GM19397 (cell line): ENCODE data around the gene HAGHL.
"Not testable (repeated sequence)": the region's sequence is repeated elsewhere in the genome, so short reads cannot be mapped to it uniquely, and the experiment has no call there.

Source experiments
- ATAC-seq: cut with Tn5 transposase; IDR thresholded peaks from one replicate; pipeline ENCODE4 v1.9.1; 2021; ENCODE audit warnings: mild to moderate bottlenecking, moderate library complexity; ENCODE audit not compliant: unreplicated experiment

The HAGHL gene

DNA sequence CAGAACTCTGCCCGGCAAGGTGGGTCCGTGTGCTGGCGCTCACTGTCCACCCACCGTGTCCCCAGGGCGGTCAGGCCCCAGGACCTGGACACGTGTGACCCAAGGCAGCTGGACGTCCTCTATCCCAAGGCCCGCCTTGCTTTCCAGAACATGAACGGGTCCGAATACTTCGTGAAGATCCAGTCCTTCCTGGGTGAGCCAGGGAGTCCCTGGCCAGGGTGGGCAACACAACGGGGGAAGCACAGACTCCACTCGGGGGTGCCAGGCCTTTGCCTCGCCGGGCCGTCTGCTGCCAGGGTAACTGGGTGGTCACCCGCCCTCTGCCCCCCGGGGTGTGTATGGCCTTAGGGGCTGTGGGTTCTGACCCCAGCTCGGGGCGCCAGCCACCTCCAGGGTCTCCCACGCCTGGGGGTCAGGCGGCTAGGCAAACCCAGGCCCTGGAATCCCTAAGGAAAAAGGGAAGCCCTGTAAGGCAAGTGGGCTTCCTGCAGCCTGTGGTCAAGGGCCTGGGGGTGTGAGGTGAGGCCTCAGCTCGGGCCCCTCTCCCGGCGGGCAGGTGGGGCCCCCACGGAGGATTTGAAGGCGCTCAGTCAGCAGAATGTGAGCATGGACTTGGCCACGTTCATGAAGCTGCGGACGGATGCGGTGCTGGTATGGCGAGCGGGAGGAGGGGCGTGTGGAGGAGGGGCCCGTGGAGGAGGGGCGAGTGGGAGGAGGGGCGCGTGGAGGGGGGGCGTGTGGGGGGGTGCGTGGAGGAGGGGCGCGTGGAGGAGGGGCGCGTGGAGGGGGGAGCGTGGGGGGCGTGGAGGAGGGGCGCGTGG lies 40.1 kb downstream of the HAGHL start:
- no peak for ATAC-seq

DNA sequence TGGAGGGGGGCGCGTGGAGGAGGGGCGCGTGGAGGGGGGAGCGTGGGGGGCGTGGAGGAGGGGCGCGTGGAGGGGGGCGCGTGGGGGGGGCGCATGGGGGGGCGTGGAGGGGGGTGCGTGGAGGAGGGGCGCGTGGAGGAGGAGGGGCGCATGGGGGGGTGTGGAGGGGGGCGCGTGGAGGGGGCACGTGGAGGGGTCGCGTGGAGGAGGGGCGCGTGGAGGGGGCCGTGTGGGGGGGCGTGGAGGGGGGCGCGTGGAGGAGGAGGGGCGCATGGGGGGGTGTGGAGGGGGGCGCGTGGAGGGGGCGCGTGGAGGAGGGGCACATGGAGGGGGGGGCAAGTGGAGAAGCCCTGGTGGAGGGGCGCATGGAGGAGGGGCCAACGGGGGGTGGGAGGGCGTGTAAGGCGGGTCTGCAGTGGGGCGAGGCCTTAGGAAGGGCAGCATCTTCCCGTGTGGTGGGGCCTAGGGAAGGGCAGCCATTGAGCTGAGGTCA lies 40.9 kb downstream of the HAGHL start:
- no peak for ATAC-seq

- no peak for ATAC-seq
Observed at GRCh38 chr16:768428-768827, 41.5 kb downstream of the HAGHL start.

DNA sequence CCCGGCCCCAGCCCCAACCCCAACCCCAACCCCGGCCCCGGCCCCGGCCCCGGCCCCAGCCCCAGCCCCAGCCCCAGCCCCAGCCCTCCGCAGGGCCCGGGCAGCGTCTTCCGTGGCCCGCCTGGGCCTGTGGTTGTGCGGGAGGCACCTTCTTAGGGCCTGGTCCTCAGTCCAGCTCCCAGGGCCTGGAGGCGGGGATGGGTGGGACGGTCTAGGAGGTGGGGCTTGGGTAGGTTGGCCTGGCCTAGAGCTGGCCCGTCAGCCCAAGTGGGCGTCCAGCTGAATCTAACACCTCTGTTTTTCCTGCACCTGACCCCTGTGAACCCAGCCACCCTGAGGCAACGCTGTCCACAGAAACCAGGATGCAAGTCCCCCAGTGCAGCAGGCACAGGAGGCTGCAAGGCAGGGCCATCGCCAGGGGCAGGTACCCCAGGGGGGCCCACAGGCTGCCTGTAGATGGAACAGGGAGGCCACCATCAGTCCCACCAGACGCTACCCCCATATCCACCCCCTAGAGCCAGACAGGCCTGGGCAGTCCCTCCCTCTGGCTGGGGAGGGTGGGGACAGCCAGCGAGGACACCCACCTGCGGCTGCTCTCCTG lies 42.4 kb downstream of the HAGHL start:
- ATAC-seq: no peak

DNA sequence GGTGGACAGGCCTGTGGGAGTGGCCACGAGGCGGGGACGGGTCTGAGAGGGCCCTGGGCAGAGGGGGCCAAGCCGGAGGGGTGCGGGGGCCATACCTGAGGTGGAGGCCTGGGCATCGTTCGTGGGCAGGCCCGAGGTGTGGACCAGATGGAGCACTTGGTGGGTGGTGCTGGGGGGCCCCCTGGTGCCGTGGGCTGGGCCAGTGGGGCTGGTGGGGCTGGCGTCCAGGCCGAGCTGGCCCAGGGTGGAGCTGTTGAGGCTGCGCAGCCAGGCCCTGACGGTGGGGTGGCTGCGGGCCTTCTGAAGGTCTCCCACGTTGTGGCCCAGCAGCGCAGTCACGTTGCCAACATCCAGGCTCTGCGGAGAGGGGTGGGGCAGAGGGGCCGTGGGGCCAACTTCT lies 43.0 kb downstream of the HAGHL start:
- no peak for ATAC-seq

GRCh38 chr16:770411-770810 lies 43.5 kb downstream of the HAGHL start:
- ATAC-seq: no peak

GRCh38 chr16:772959-773358 lies 46.1 kb downstream of the HAGHL start:
- no peak for ATAC-seq

- ATAC-seq: no peak
Observed at GRCh38 chr16:774086-775001, 47.4 kb downstream of the HAGHL start.

DNA sequence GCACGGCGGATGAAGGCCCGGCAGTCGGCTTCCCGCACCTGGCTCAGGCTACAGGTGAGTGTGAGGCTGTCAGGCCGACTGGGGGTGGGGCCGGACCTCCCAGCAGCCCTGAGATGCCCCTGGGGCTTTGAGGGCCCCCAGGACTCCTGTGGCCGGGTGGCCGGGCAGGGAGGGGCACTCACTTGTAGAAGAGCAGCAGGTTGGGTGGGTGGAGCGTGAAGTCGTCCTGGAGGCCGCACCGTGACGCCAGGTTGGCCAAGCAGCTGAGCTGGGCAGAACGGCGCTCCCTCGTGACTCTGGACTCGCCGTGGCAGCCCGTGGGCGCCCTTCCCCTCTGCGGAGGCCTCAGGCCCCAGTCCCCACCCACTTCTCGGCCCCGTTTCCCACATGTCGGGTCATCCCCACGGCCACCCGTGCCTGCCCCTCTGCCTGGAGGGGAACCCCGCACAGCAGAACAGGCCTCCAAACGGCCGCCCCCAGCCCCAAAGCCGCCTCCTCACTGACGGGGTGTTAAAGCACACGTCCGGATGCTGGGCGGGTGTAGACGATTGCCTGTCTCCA lies 48.4 kb downstream of the HAGHL start:
- no peak for ATAC-seq

- not testable (repeated sequence) for ATAC-seq
Observed at GRCh38 chr16:776298-776697, 49.4 kb downstream of the HAGHL start.

DNA sequence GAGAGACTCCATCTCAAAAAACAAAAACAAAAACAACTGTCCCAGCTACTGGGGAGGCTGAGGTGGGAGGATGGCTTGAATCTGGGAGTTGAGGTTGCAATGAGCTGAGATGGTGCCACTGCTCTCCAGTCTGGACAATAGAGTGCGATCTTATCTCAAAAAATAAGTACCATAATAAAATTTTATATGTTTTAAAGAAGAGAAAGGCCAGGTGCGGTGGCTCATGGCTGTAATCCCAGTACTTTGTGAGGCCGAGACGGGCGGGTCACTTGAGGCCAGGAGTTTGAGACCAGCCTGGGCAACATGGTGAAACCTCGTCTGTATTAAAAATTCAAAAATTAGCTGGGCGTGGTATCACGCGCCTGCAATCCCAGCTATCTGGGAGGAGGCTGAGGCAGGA lies 49.9 kb downstream of the HAGHL start:
- no peak for ATAC-seq

GRCh38 chr16:777826-778225 lies 50.9 kb downstream of the HAGHL start:
- no peak for ATAC-seq

DNA sequence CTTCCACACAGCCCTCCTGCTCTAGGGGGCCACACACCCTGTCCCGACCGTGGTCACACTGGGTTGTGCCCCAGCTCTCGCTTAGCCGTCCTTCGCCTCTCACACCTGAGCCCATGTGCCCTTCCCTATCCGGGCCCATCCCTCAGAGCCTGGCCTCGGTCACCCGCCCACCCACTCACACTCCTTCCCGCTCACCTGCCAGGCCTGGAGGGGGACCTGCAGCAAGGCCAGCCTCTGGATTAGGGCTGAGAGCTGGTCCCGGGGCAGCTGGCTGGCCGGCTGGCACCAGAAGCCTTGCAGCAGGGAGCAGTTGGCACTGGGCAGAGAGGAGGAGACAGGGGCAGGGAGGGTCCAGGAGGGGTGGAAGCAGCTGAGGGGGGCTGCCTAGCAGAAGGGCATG lies 51.5 kb downstream of the HAGHL start:
- ATAC-seq: no peak

DNA sequence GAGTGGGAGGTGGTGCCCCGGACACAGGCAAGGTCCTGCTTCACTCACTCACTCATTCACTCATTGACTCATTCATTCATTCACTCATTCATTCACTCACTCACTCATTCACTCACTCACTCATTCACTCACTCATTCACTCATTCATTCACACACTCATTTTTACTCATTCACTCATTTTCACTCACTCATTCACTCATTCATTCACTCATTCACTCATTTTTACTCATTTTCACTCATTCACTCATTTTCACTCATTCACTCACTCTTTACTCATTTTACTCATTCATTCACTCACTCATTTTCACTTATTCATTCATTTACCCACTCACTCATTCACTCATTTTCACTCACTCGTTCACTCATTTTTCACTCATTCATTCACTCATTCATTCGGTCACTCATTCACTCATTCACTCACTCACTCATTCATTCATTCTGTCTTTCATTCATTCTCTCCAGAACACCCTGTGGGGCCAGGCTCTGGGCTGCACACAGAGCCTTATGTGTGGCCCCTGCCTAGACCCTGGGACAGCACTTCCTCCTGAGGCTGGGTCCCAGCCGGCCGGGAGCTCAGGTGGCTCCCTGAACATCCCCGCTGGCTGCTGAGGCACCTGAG lies 52.1 kb downstream of the HAGHL start:
- no peak for ATAC-seq
